Upper lobe of right lung (tissue), 1 donor: Measurements from ENCODE around the gene FBXW8. TPM values are rescaled to one million over a fixed set of nuclear protein-coding genes. Genes with fewer than 3 reads are reported as not detected.

Source experiments
- ATAC-seq: fragments of 200-7000 bp; cut with Tn5 transposase; one replicate; pipeline ENCODE4 v1.9.1; 2020; ENCODE audit warnings: mild to moderate bottlenecking, moderate library complexity
- DNase-seq: peaks from one replicate; pipeline ENCODE4 v3.0.0-alpha.2; 2020
- H3K27ac ChIP-seq: fragments of 200-600 bp; one replicate; pipeline ENCODE4 v1.8.0; 2022
- H3K27me3 ChIP-seq: fragments of 200-600 bp; one replicate; pipeline ENCODE4 v1.8.0; 2022; ENCODE audit warnings: mild to moderate bottlenecking
- H3K36me3 ChIP-seq: fragments of 200-600 bp; one replicate; pipeline ENCODE4 v1.8.0; 2022
- H3K4me1 ChIP-seq: fragments of 200-600 bp; one replicate; pipeline ENCODE4 v1.8.0; 2022
- H3K4me3 ChIP-seq: fragments of 200-600 bp; one replicate; pipeline ENCODE4 v1.8.0; 2022; ENCODE audit warnings: mild to moderate bottlenecking
- H3K9me3 ChIP-seq: fragments of 200-600 bp; one replicate; pipeline ENCODE4 v1.8.0; 2022
- intact Hi-C: fragments of 100-400 bp; cut with DNase I; formaldehyde crosslinking; loops from one replicate; pipeline ENCODE4 v1.11.0; 2022
- total RNA-seq: library from RNA; stranded (reverse); fragmentation: NEBNext Ultra II Directional; extraction: Animal tissue kit (Norgen Biotek cat#: 25700); gene quantifications from one replicate; pipeline ENCODE4 v1.2.1, GENCODE V29; 2021
- TF ChIP-seq, protein P1 (sequence below): fragments of 200-600 bp; IDR thresholded peaks from one replicate; pipeline ENCODE4 v1.8.0; 2022; ENCODE audit warnings: antibody characterized with exemption
- donor health status: DM: no; HTN: yes; CAD: no; lungs with severe emphysema.

The FBXW8 gene
- total RNA-seq, 1 donor from 2014 or later, result 16.8 TPM

DNA sequence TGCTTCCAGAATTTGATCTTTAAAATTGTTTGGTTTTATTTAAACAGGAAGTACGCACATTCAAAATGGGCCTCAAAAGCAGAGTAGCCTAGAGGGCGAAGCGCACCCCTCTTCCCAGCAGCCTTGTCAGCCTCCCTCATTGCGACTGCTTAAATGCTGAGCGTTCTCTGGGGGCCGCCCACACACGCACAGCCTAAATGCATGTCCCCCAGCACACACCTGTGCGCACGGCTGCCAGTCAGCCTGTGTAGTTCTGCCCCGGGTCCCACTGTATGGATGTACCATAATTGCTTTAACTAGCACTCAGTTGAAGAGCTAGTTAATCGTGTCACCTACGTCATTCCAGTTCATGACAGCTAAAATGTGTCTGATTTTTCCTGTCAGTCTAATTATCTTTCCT is 109.1 kb downstream of the FBXW8 start:
- intact Hi-C loops, result loop anchor here (10.0 kb wide), 1 partner anchor 135 kb away; no protein-coding TSS in a partner anchor
- TF ChIP-seq, protein P1, sequence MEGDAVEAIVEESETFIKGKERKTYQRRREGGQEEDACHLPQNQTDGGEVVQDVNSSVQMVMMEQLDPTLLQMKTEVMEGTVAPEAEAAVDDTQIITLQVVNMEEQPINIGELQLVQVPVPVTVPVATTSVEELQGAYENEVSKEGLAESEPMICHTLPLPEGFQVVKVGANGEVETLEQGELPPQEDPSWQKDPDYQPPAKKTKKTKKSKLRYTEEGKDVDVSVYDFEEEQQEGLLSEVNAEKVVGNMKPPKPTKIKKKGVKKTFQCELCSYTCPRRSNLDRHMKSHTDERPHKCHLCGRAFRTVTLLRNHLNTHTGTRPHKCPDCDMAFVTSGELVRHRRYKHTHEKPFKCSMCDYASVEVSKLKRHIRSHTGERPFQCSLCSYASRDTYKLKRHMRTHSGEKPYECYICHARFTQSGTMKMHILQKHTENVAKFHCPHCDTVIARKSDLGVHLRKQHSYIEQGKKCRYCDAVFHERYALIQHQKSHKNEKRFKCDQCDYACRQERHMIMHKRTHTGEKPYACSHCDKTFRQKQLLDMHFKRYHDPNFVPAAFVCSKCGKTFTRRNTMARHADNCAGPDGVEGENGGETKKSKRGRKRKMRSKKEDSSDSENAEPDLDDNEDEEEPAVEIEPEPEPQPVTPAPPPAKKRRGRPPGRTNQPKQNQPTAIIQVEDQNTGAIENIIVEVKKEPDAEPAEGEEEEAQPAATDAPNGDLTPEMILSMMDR, result no peak
- H3K27me3 ChIP-seq, result no peaks in the 10 kb centered on the region
- ATAC-seq (no peak), DNase-seq (no peak)
- no peaks in the 10 kb centered on the region for H3K4me1 ChIP-seq
- no peaks in the 10 kb centered on the region for H3K9me3 ChIP-seq
- no peak overlapping the region for H3K4me3 ChIP-seq
- peaks cover 39% of the 10 kb centered on the region for H3K36me3 ChIP-seq
- no peak overlapping the region for H3K27ac ChIP-seq

DNA sequence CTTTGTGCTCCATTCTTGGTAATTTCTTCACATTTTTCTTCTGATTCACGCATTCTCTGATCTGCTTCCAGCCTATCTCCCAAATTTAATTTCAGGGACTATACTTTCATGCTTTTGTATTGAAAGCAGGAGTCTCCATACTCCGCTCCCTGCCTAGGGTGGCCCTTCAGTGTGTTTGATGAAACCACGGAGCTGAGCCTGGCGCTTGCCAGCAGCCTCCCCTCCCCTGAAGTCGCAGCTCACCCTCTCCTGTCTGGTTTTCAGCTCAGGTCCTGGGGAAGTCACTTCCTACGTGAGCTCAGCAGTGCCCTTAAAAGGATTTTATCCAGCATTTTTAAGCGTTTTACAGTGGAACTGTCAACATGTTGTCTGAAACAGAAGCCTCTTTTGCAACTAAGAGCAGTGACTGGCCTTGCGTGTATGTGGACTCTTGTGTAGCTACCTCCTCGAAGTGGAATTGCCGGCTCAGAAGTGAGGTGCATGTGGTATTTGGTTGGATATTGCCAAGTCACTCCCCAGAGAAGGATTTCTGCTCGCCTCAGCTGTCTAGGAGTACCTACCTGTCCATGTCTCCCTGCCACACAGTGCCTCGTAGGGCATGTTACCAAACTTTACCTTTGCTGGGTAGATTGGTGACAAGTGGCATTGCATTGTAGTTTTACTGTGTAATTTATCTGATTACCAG is 109.9 kb downstream of the FBXW8 start:
- Histone ChIP-seq H3K4me1 (no peaks in the 10 kb centered on the region), H3K4me3 (no peak overlapping the region), H3K9me3 (no peaks in the 10 kb centered on the region), H3K27ac (no peak overlapping the region), H3K27me3 (no peaks in the 10 kb centered on the region), H3K36me3 (peaks cover 38% of the 10 kb centered on the region)
- intact Hi-C loops, result loop anchor here (10.0 kb wide), 1 partner anchor 134 kb away; no protein-coding TSS in a partner anchor
- TF ChIP-seq, protein P1, result no peak
- DNase-seq (no peak), ATAC-seq (peak; percentile 82)

DNA sequence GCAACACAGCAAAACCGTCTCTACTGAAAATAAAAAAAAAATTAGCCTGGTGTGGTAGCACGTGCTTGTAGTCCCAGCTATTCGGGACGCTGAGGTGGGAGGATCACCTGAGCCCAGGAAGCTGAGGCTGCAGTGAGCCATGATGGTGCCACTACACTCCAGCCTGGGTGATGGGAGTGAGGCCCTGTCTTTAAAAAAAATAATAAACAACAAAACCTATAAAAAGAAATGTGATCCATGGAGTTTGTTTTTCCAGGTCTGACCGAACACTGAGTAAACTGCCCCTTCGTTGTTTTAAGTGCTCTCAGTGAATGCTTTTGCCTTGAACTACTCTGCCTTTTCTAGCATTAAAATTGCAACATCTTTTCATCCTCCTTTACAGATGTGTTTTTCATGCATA is 111.7 kb downstream of the FBXW8 start:
- H3K4me3 ChIP-seq, result no peak overlapping the region
- ATAC-seq (no peak), DNase-seq (no peak)
- H3K36me3 ChIP-seq, result peaks cover 43% of the 10 kb centered on the region
- TF ChIP-seq, protein P1, result no peak
- no peaks in the 10 kb centered on the region for H3K9me3 ChIP-seq
- intact Hi-C loops, result loop anchor here (10.0 kb wide), 1 partner anchor 132 kb away; no protein-coding TSS in a partner anchor
- no peaks in the 10 kb centered on the region for H3K4me1 ChIP-seq
- H3K27ac ChIP-seq, result no peak overlapping the region
- no peaks in the 10 kb centered on the region for H3K27me3 ChIP-seq

DNA sequence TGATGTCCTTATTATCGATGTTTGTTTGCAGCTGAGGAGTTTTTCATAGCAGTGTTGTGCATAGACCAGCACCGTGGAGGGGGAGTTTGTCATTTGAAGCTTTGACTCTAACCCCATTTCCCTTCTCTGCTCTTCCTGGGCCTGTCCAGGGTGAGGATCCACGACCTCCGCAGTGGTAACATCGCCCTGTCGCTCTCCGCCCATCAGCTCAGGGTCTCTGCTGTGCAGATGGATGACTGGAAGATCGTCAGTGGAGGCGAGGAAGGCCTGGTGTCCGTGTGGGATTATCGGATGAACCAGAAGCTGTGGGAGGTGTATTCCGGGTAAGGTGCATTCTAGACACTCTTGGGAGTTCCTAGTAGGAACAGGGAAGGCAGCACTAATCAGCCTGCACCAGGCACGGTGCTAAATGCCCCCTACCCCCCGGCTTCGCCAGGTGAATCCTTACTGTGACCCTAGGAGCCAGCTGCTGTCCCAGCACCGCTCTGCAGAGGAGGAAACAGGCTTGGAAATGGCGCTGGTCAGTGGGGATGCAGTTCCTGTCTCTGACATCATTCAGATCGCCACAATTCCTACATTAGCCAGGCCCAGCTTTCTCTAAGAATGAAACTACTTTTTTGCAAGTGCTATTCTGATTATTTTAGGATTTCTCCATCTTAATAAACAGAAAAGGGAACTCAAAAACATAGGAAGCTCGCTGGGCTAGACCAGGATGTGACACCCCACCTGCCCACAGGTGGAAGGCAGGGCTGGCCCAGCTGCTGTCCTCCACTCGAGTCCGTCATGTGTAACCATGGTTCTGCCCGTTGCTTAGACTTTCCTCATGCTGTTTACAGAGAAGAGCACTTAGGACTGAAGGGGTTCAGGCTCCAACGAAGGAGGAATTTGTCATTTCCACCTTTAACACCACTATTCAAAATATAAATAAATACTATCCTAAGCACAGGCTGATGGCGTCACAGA is 113.5 kb downstream of the FBXW8 start:
- no peaks in the 10 kb centered on the region for H3K27me3 ChIP-seq
- H3K36me3 ChIP-seq, result peaks cover 56% of the 10 kb centered on the region
- no peaks in the 10 kb centered on the region for H3K9me3 ChIP-seq
- TF ChIP-seq, protein P1, result no peak
- no peaks in the 10 kb centered on the region for H3K4me1 ChIP-seq
- intact Hi-C loops, result loop anchor here (10.0 kb wide), 1 partner anchor 131 kb away; no protein-coding TSS in a partner anchor
- H3K27ac ChIP-seq, result no peak overlapping the region
- no peak for ATAC-seq
- DNase-seq, result no peak
- H3K4me3 ChIP-seq, result no peak overlapping the region

DNA sequence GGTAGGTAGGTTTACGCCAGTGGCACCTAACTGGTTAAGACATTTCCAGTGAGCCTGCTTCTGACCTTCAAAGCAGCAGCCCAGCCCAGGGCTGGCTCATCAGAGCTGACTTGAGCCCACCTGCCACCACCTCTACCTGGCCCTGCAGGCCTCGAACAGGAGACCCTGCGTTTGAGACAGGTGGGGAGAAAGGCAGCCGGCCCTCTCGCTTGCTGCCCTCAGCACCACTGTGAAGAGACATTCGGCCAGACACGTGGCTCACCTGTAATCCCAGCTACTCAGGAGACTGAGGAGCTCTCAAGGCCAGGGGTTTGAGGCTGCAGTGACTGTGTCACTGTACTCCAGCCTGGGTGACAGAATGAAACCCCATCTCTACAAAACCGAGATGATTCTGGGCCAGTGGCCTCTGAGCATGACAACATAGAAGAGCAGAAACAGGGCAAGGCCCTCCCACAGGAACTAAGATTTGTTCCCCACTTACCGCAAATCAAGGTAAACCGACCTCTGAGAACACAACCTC is 114.3 kb downstream of the FBXW8 start:
- Histone ChIP-seq H3K9me3 (no peaks in the 10 kb centered on the region), H3K27me3 (no peaks in the 10 kb centered on the region), H3K4me1 (no peaks in the 10 kb centered on the region), H3K4me3 (no peak overlapping the region), H3K36me3 (peaks cover 56% of the 10 kb centered on the region), H3K27ac (no peak overlapping the region)
- ATAC-seq, result no peak
- intact Hi-C loops, result loop anchor here (10.0 kb wide), 1 partner anchor 130 kb away; no protein-coding TSS in a partner anchor
- TF ChIP-seq, protein P1, result no peak
- DNase-seq, result no peak
